ENCODE data around the gene SLX9. TPM values are rescaled to one million over a fixed set of nuclear protein-coding genes. Genes with fewer than 3 reads are reported as not detected.

Gene SLX9
- total RNA-seq, 1 donor, result 5.2 TPM

Other genes with a start within 250 kb of the SLX9 start
- gene KRTAP10-12, start 242.9 kb upstream of the SLX9 start, total RNA-seq, result not detected
- not detected for gene TSPEAR, start 228.5 kb upstream of the SLX9 start, total RNA-seq
- 90.0 TPM for gene UBE2G2, start 138.2 kb upstream of the SLX9 start, total RNA-seq
- 86.3 TPM for gene SUMO3, start 122.0 kb upstream of the SLX9 start, total RNA-seq
- gene PTTG1IP, start 66.3 kb upstream of the SLX9 start, total RNA-seq, result 71.9 TPM
- 761 TPM for gene ITGB2, start 19.1 kb upstream of the SLX9 start, total RNA-seq
- gene ADARB1, start 134.6 kb downstream of the SLX9 start, total RNA-seq, result 18.4 TPM

Measured in mononuclear cell (primary cell).